ENCODE measurements around the gene MAP7D3.
"Not testable (repeated sequence)": the region's sequence is repeated elsewhere in the genome, so short reads cannot be mapped to it uniquely, and the experiment has no call there.

Gene MAP7D3

GRCh38 chrX:136251041-136251991 is at the start of gene MAP7D3:
TSS of gene MAP7D3 (minus strand) at chrX:136251400. CDS start at chrX:136251358, 42 bp downstream.
- in situ Hi-C loops (cut with MboI; ENCODE audit: low sequenced_read_pairs), result no loop called here

GRCh38 chrX:136300721-136301120 is 49.5 kb upstream of the MAP7D3 start, which contains the start of gene ADGRG4:
TSS of gene ADGRG4 (plus strand) at chrX:136300963. CDS start at chrX:136308778, 7,815 bp downstream.
- in situ Hi-C loops (cut with MboI; ENCODE audit: low sequenced_read_pairs), result not testable (repeated sequence)

GRCh38 chrX:136295380-136295779 is 44.2 kb upstream of the MAP7D3 start:
- in situ Hi-C loops (cut with MboI; ENCODE audit: low sequenced_read_pairs), result no loop called here

- in situ Hi-C loops (cut with MboI; ENCODE audit: low sequenced_read_pairs), result no loop called here
These were observed 41.5 kb upstream of the MAP7D3 start for GRCh38 chrX:136292656-136293055.

GRCh38 chrX:136291824-136292223 is 40.6 kb upstream of the MAP7D3 start:
- in situ Hi-C loops (cut with MboI; ENCODE audit: low sequenced_read_pairs), result no loop called here

GRCh38 chrX:136286375-136286774 is 35.2 kb upstream of the MAP7D3 start:
- in situ Hi-C loops (cut with MboI; ENCODE audit: low sequenced_read_pairs), result not testable (repeated sequence)

GRCh38 chrX:136275553-136275952 is 24.4 kb upstream of the MAP7D3 start:
- in situ Hi-C loops (cut with MboI; ENCODE audit: low sequenced_read_pairs), result no loop called here

- in situ Hi-C loops (cut with MboI; ENCODE audit: low sequenced_read_pairs), result no loop called here
These were observed 22.8 kb upstream of the MAP7D3 start for GRCh38 chrX:136273986-136274385.

GRCh38 chrX:136272325-136272724 is 21.1 kb upstream of the MAP7D3 start:
- in situ Hi-C loops (cut with MboI; ENCODE audit: low sequenced_read_pairs), result no loop called here

GRCh38 chrX:136271300-136271699 is 20.1 kb upstream of the MAP7D3 start:
- in situ Hi-C loops (cut with MboI; ENCODE audit: low sequenced_read_pairs), result no loop called here

GRCh38 chrX:136269921-136270320 is 18.7 kb upstream of the MAP7D3 start:
- in situ Hi-C loops (cut with MboI; ENCODE audit: low sequenced_read_pairs), result no loop called here

- in situ Hi-C loops (cut with MboI; ENCODE audit: low sequenced_read_pairs), result no loop called here
These were observed 17.1 kb upstream of the MAP7D3 start for GRCh38 chrX:136268051-136269048.

- in situ Hi-C loops (cut with MboI; ENCODE audit: low sequenced_read_pairs), result no loop called here
These were observed 15.6 kb upstream of the MAP7D3 start for GRCh38 chrX:136266828-136267227.

GRCh38 chrX:136262812-136263315 is 11.7 kb upstream of the MAP7D3 start:
- in situ Hi-C loops (cut with MboI; ENCODE audit: low sequenced_read_pairs), result no loop called here

GRCh38 chrX:136262243-136262642 is 11.0 kb upstream of the MAP7D3 start:
- in situ Hi-C loops (cut with MboI; ENCODE audit: low sequenced_read_pairs), result no loop called here

- in situ Hi-C loops (cut with MboI; ENCODE audit: low sequenced_read_pairs), result no loop called here
These were observed 10.1 kb upstream of the MAP7D3 start for GRCh38 chrX:136261321-136261720.

- in situ Hi-C loops (cut with MboI; ENCODE audit: low sequenced_read_pairs), result no loop called here
These were observed 9.6 kb upstream of the MAP7D3 start for GRCh38 chrX:136260776-136261175.

- in situ Hi-C loops (cut with MboI; ENCODE audit: low sequenced_read_pairs), result no loop called here
These were observed 8.3 kb upstream of the MAP7D3 start for GRCh38 chrX:136259543-136259942.

GRCh38 chrX:136258951-136259350 is 7.8 kb upstream of the MAP7D3 start:
- in situ Hi-C loops (cut with MboI; ENCODE audit: low sequenced_read_pairs), result no loop called here

- in situ Hi-C loops (cut with MboI; ENCODE audit: low sequenced_read_pairs), result no loop called here
These were observed 4.8 kb upstream of the MAP7D3 start for GRCh38 chrX:136256026-136256425.

- in situ Hi-C loops (cut with MboI; ENCODE audit: low sequenced_read_pairs), result no loop called here
These were observed 4.3 kb upstream of the MAP7D3 start for GRCh38 chrX:136255541-136255940.

All from HL-60/S4 treated with phorbol 12-myristate 13-acetate at 8.2 ng/mL for 4 days and 3 days (cell line).